T-helper 2 cell (primary cell): Measurements from ENCODE around the gene DBF4B.

Experiments used
- DNase-seq, 5 experiments: peaks; one replicate each; pipeline versions ENCODE4 v3.0.0 to v3.0.0-alpha.2; 2012 to 2022

The DBF4B gene

DNA sequence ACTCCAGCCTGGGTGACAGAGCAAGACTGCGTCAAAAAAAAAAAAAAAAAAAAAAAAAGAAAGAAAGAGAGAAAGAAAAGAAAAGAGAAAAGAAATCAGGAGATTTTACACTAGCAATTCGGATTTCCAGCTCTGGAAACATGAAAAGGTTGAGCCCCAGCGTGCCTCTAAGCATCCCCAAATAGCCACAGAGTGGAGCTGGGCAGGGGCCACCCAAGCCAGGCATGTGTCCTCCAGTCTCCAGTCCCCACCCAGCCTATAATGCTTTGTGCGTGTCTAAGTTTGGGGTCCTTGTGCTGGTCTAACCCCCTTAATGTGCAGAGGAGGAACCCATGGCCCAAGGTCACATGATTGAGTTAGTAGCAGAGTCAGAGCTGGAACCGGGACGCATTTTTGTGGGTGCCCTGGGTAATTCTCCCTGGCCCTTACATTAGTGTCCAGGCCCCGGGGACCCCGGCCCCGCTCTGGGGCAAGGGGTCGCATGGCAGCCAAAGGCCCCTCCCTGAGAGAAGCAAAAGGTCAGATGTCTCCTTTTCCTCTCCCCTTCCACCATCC is 70.3 kb downstream of the DBF4B start:
- DNase-seq: no peak

DNA sequence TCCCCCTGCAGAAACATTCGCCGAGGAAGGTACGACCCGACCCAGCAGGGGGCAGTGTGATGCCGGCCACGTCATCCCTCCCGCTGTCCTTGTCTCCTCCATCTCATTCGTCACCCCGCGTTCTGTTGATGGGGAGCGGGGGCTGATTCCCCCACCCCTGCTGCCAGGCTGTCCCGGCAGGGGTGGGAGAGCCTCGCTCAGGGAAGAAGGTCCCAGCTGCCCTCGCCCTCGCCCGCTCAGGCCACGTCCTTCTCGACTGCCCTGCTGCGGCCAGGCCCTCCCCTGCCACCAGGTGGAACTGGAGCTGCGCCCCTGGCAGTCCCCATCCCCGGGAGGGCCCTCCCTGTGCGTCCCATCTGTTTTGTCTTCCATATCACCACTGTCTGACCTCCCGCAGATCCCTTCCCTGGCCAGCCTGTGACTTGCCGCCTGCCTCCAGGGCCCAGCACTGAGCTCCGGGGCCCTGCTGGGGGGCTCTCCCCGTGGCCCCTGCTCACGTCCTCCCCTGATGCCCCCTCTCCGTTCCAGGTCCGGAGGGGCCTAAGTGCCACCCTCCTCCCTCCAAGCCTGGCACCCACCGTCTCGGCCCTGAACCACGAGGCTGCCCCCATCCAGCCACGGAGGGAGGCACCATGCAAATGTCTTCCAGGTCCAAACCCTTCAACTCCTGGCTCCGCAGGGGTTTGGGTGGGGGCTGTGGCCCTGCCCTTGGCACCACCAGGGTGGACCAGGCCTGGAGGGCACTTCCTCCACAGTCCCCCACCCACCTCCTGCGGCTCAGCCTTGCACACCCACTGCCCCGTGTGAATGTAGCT is 71.0 kb downstream of the DBF4B start:
- DNase-seq: peak; percentile 58 to 82 (median 73)

- DNase-seq: no peak
These were observed 71.7 kb downstream of the DBF4B start for GRCh38 chr17:44780161-44780560.

DNA sequence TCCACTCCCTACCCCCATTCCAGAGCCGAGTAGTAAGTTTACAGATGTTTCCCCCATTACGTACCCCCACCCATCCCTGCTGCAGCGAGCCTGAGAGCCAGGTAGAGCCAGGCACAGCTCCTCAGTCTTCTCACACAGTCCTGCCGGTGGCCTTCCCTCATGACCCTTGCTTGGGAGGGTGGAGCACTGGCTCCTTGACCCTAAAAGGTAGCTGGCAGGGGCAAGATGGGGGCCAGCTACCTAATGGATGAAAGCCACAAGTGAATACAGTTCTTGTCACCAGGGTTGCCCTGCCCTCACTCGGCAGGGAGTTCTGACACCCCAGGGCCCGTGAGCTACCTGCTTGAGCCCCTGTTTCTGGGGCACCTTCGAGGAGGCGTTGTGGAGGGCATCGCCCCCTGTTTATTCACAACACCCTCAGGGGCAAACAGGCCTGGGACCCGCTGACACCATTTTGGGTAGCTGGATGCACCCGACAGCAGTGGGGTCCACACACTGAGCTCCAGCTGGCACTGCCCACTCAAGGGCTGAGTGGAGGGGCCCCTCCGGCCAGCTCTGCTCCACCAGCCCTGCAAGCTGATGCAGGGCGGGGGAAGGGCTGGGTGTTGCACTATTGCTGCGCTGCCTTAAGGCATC is 72.5 kb downstream of the DBF4B start:
- DNase-seq: no peak

GRCh38 chr17:44781551-44782325 is 73.3 kb downstream of the DBF4B start:
- no peak for DNase-seq

DNA sequence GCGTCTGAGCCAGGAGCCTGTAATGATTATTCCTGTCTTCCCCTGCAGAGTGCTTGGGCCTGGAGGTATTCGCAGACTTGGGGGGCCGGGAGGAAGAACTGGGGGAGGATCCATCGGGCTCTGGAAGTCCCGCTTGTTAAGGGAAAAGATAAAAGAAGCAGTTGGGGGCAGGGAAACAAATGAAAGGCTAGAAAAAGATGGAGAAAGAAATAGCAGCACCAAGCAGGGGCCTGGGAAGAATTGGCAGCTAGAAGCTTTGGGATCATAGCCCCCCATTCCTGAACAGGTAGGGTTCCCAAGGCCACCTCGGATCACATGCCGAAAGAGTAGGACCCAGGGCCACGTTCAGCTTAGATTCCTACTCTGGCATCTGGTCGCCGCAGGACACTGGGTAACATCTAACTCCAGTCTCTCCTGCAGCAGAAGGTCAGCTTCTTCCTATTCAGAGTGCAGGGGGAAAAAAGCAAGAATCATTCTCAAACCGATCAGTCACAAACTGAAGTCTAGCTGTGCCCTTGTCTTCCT is 73.9 kb downstream of the DBF4B start:
- no peak for DNase-seq

DNA sequence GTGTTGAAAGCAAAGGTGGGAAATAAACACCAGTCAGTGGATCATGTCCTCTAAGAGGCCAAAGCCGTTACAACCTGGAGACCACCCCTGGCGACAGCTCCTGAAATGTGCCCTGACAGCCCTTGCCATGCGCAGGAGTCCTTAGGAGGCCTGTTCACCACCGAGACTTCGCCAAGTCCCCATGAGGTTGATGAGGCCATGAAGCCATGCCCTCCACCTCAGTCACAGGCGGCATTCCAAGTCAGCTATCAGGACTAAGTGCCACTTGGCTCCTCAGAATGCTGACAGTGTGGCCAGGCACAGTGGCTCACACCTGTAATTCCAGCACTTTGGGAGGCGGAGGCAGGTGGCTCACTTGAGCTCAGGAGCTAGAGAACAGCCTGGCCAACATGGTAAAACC is 77.5 kb downstream of the DBF4B start:
- DNase-seq: no peak

- DNase-seq: no peak
These were observed 78.2 kb downstream of the DBF4B start for GRCh38 chr17:44786551-44787081.

- DNase-seq: no peak
These were observed 78.9 kb downstream of the DBF4B start for GRCh38 chr17:44787271-44787940.

GRCh38 chr17:44788139-44788538 is 79.7 kb downstream of the DBF4B start:
- DNase-seq: no peak

DNA sequence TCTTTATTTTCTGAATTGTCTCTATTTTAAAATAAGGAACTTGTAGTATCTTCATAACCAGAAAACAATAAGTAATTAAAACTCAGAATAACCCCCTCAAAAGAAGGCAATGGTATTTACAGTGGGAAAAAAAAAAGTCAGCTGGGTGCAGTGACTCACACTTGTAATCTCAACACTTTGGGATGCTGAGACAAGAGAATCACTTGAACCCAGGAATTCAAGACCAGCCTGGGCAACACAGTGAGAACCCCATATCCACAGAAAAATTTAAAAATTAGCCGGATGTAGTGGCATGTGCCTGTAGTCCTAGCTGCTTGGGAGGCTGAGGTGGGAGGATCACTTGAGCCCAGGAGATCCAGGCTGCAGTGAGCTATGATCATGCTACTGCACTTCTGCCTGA is 83.8 kb downstream of the DBF4B start:
- DNase-seq: no peak

- no peak for DNase-seq
These were observed 85.7 kb downstream of the DBF4B start for GRCh38 chr17:44793885-44794842.

DNA sequence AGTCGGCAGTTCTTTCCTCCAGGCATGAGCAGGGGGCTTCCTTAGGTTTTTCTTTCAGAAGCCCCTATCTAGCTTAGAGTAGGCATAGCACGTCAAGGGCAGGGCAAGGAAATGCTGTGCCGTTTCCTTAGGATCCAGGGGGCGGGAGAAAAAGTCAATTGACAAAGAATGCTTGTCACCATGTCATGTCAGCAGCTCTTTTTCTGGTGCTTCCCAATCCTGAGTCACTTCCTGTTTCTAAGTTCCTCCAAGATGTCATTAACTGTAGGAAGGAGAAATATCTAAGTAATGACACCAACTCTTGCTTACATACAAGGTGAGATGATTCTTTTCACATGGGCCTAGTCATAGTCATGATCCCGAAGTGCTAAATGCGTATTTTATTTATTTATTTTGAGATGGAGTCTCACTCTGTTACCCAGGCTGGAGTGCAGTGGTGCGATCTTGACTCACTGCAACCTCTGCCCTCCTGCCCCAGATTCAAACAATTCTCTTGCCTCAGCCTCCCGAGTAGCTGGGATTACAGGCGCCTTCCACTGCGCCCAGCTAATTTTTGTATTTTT is 86.5 kb downstream of the DBF4B start:
- no peak for DNase-seq

DNA sequence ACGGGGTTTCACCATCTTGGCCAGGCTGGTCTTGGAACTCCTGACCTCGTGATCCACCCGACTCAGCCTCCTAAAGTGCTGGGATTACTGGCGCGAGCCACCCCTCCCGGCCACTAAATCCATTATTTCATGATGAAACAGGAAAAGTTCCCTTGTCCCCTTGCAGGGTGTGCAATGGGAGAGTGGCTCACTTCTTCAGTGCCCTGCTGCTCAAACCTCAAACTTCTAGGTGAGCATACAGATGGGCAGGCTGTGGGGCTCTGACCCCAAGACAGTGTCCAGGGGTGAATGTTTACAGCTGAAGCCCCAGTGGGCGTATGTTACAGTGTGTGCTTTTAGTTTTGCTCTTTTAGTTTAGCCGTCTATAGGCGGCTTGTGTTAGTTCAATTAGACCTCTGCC is 87.0 kb downstream of the DBF4B start:
- DNase-seq: no peak

GRCh38 chr17:44795928-44796327 is 87.5 kb downstream of the DBF4B start:
- no peak for DNase-seq

GRCh38 chr17:44796731-44797130 is 88.3 kb downstream of the DBF4B start:
- no peak for DNase-seq

GRCh38 chr17:44797802-44798201 is 89.3 kb downstream of the DBF4B start:
- no peak for DNase-seq

GRCh38 chr17:44798356-44798755 is 89.9 kb downstream of the DBF4B start:
- no peak for DNase-seq
